ENCODE data around the gene MAP4K5.

Gene MAP4K5

DNA sequence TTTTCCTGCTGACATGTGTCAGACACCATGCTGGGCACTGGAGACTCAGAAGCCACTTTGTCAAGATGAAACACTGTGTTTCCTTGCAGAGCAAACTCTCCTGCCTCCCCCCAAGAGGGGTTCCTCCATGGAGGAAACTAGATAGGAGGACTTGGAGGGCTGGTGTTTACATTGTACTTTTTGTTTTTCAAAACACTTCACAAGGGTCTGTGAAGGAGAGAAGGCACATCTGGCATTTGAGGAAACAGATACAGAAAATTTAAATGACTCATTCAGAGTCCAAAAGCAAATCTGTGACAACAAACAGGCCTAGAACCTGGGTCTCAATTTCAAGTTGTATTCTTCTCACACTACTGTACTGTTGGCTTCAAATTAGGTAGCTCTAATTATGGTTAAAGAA lies 128.9 kb downstream of the MAP4K5 start:
- peaks cover 11% of the 10 kb centered on the region for H3K9me3 Mint-ChIP-seq
- no peak for DNase-seq (ENCODE audit: low spot score in 2 of 2)
- H3K4me3 Mint-ChIP-seq = no peak overlapping the region
- H3K36me3 Mint-ChIP-seq (ENCODE audit: insufficient read depth) = no peaks in the 10 kb centered on the region
- no peak overlapping the region for H3K27ac Mint-ChIP-seq (ENCODE audit: low read depth)
- no peak for ATAC-seq (replicated peaks; ENCODE audit: extremely low read depth, poor library complexity, severe bottlenecking)
- no peaks in the 10 kb centered on the region for H3K27me3 Mint-ChIP-seq
- peaks cover 7% of the 10 kb centered on the region for H3K4me1 Mint-ChIP-seq

DNA sequence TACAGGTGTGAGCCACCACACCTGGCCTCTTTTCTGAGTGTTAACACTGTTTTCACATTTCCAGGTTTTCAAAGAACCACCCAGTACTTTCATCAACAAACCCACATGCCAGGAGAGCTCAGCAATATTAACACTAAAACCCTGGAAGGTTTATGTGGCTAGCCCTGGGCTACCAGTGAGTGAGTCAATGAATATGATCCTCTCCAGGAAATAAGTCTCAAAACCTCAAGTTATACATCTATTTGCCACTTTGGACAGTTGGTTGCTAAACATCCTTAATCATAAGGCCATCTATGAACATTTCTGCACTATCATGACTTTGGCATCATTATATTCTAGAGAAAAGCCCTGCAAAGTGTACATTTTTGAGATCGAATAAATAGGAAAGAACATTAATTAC lies 129.4 kb downstream of the MAP4K5 start:
- Mint-ChIP-seq H3K9me3 (peaks cover 11% of the 10 kb centered on the region), H3K4me3 (no peak overlapping the region), H3K27me3 (no peaks in the 10 kb centered on the region), H3K27ac (ENCODE audit: low read depth) (no peak overlapping the region), H3K4me1 (peaks cover 7% of the 10 kb centered on the region), H3K36me3 (ENCODE audit: insufficient read depth) (peaks cover 2% of the 10 kb centered on the region)
- DNase-seq (ENCODE audit: low spot score in 2 of 2) (no peak), ATAC-seq (replicated peaks; ENCODE audit: extremely low read depth, poor library complexity, severe bottlenecking) (no peak)

DNA sequence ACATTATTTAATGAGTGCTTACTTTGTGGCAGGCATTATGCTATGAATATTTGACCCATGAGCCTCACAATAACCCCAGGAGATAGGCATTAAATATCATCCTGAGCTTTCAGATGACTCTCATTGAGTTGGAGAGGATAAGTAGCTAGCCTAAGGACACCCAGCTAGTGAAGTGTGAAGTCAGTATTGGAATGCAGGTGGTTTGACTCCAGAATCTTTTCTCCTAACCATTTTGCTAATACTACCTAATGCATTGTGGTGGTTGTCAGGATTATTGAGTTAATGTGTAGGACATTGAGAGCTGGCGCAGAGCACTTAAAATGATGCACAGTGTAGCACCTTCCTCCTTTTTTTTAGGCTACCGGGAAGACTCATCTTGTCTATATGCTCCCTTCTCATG lies 131.9 kb downstream of the MAP4K5 start:
- DNase-seq (ENCODE audit: low spot score in 2 of 2) (no peak), ATAC-seq (replicated peaks; ENCODE audit: extremely low read depth, poor library complexity, severe bottlenecking) (no peak)
- H3K4me1 Mint-ChIP-seq = peaks cover 5% of the 10 kb centered on the region
- H3K27ac Mint-ChIP-seq (ENCODE audit: low read depth) = no peak overlapping the region
- peaks cover 4% of the 10 kb centered on the region for H3K36me3 Mint-ChIP-seq (ENCODE audit: insufficient read depth)
- no peak overlapping the region for H3K4me3 Mint-ChIP-seq
- H3K27me3 Mint-ChIP-seq = no peaks in the 10 kb centered on the region
- peaks cover 1% of the 10 kb centered on the region for H3K9me3 Mint-ChIP-seq

DNA sequence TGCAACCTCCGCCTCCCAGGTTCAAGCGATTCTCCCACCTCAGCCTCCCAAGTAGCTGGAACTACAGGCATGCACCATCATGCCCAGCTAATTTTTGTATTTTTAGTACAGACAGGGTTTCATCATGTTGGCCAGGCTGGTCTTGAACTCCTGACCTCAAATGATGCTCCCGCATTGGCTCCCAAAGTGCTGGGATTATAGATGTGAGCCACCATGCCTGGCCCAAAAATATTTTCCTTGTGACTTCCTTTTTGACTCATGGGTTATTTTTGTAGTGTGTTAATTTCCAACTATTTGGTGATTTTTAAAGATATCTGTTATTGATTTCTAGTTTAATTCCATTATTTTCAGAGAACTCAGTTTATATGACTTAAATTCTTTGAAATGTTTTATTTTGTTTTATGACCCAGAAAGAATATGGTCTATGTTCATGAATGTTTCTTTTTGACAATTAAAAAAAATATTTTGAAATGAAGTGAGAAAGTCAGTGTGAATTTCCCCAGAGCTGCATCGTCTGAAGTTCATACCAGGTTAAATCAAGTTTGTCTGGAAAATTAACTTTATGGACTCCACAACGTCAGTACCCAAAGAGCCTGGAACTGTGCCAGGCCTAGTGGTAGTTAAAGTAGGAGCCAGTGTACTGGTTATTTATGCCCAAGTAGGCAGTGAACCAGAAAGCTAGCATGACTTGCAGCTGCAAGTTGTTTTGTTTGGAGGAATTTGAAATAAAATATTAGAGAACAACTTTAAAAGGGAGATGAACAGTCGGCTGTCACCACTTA lies 132.9 kb downstream of the MAP4K5 start:
- no peak overlapping the region for H3K4me3 Mint-ChIP-seq
- H3K27ac Mint-ChIP-seq (ENCODE audit: low read depth) = peak overlapping the region; percentile 35
- no peak for DNase-seq (ENCODE audit: low spot score in 2 of 2)
- ATAC-seq (replicated peaks; ENCODE audit: extremely low read depth, poor library complexity, severe bottlenecking) = no peak
- no peaks in the 10 kb centered on the region for H3K27me3 Mint-ChIP-seq
- H3K36me3 Mint-ChIP-seq (ENCODE audit: insufficient read depth) = peaks cover 4% of the 10 kb centered on the region
- peaks cover 5% of the 10 kb centered on the region for H3K4me1 Mint-ChIP-seq
- no peaks in the 10 kb centered on the region for H3K9me3 Mint-ChIP-seq

DNA sequence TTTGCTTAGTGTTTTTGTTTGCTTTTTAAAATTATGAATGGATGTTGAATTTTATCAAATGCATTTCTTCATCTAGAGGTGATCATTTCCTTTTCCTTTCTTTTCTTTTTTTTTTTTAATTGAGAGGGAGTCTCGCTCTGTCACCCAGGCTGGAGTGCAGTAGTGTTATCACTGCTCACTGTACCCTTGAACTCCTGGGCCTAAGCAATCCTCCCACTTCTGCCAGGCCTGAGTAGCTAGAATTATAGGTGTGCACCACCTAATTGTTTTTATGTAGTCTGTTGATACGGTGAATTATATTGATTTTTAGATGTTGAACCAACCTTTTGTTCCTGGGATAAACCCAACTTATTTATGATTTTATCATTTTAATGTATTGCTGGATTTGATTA lies 134.2 kb downstream of the MAP4K5 start:
- H3K27me3 Mint-ChIP-seq = no peaks in the 10 kb centered on the region
- no peaks in the 10 kb centered on the region for H3K9me3 Mint-ChIP-seq
- peak overlapping the region; percentile 87 for H3K4me3 Mint-ChIP-seq
- H3K4me1 Mint-ChIP-seq = peaks cover 5% of the 10 kb centered on the region
- no peak overlapping the region for H3K27ac Mint-ChIP-seq (ENCODE audit: low read depth)
- DNase-seq (ENCODE audit: low spot score in 2 of 2) (no peak), ATAC-seq (replicated peaks; ENCODE audit: extremely low read depth, poor library complexity, severe bottlenecking) (no peak)
- peaks cover 4% of the 10 kb centered on the region for H3K36me3 Mint-ChIP-seq (ENCODE audit: insufficient read depth)

DNA sequence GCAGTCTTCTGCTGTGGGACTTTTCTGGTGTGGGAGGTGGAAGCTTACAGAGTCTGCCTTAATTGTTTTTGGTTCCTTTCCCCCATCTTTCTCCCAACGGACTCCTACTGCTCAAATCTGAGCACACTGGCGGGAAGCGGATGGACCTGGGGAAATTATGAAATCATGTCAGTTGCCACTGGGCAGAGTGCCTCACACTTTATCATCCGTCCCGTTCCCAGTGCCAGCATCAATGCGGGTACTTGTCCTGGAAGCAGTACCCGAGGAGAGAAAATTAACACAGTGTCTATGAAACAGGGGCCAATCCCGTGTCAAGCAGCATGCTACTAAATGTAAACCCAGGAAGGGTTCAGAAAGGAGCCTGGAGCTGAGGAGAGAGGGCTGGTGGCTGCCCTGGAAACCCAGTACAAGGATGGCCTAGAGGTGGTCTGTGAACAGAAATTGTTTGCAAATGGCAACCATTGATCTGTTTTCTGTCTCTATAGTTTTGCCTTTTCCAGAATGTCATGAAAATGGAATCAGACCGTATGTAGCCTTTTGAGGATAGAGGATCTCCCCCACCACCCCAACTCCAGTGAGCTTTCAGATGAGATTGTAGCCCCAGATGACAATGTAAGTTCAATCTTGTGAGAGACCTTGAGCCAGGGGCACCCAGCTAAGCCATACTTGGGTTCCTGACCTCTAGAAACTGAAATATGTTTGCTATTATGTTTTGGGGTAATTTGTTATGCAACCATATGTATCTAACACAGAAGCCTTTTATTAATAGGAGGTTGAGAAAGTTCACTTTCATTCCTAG lies 134.8 kb downstream of the MAP4K5 start:
- Mint-ChIP-seq H3K4me3 (peak overlapping the region; percentile 87), H3K4me1 (peaks cover 5% of the 10 kb centered on the region), H3K9me3 (no peaks in the 10 kb centered on the region), H3K36me3 (ENCODE audit: insufficient read depth) (peaks cover 4% of the 10 kb centered on the region), H3K27me3 (no peaks in the 10 kb centered on the region), H3K27ac (ENCODE audit: low read depth) (no peak overlapping the region)
- no peak for ATAC-seq (replicated peaks; ENCODE audit: extremely low read depth, poor library complexity, severe bottlenecking)
- DNase-seq (ENCODE audit: low spot score in 2 of 2) = no peak

DNA sequence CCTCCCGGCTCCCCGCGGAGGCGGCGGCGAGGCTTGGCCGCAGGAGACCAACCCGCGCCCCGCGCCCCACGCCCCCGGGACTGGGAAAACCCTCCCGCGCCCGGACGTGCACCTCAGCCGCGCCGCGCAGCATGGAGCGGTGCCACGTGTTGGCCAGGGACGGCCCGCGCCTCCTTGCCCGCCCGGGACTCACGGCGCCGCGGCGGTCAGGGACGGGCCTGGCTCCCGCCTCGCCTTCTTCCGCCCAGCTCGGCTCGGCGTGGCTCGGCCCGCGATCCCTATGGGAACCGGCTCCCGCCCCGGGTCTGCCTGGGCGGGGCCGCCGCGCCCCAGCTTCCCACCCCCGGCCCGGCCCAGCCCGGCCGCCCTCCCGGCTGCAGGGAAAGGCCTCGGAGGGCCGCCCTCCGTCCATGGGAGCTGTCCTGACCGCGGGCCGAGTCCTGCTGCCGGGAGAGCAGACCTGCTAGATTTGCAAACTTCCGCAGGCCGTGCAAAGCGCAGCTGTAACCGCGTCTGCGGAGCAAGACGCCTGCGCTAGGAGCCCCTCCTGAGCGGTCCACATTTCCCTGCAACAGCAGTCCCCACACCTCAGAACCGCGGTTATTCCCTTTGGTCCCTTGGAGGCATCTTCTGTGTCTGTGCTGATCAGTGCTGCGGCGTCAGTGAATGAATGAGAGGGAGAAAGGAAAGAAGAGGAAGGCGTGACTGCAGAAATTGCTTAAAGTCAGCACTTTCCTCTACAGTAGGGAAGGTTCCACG lies 135.6 kb downstream of the MAP4K5 start, which contains the start of gene CDKL1:
CDKL1 (minus strand) TSS at position 251 of the 759 bp plus-strand sequence. CDS start 1,013 bp downstream, outside the sequence.
- Mint-ChIP-seq H3K36me3 (ENCODE audit: insufficient read depth) (peaks cover 4% of the 10 kb centered on the region), H3K4me1 (peaks cover 5% of the 10 kb centered on the region), H3K4me3 (peak within 1 kb of the TSS; percentile 87), H3K9me3 (no peaks in the 10 kb centered on the region), H3K27me3 (no peaks in the 10 kb centered on the region), H3K27ac (ENCODE audit: low read depth) (no peak within 1 kb of the TSS)
- ATAC-seq (replicated peaks; ENCODE audit: extremely low read depth, poor library complexity, severe bottlenecking) (peak; percentile 66), DNase-seq (ENCODE audit: low spot score in 2 of 2) (no peak)

DNA sequence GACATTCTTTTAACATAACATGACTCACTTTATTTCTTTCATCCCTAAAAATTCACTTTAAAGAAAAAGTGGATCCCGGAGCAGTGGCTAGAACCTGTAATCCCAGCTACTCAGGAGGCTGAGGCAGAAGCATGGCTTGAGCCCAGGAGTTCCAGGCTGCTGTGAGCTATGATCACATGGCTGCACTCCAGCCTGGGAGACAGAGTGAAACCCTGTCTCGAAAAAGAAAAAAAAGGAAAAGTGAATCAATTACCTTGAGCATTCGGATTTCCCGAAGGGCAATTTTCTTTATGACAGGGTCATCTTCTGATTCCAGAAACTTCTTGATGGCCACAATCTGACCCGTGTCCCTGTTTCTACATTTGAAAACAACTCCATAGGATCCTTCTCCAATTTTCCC lies 136.9 kb downstream of the MAP4K5 start:
- ATAC-seq (replicated peaks; ENCODE audit: extremely low read depth, poor library complexity, severe bottlenecking) (no peak), DNase-seq (ENCODE audit: low spot score in 2 of 2) (no peak)
- H3K4me1 Mint-ChIP-seq = peaks cover 5% of the 10 kb centered on the region
- peaks cover 4% of the 10 kb centered on the region for H3K36me3 Mint-ChIP-seq (ENCODE audit: insufficient read depth)
- H3K27ac Mint-ChIP-seq (ENCODE audit: low read depth) = no peak overlapping the region
- no peaks in the 10 kb centered on the region for H3K27me3 Mint-ChIP-seq
- H3K4me3 Mint-ChIP-seq = peak overlapping the region; percentile 87
- H3K9me3 Mint-ChIP-seq = no peaks in the 10 kb centered on the region

DNA sequence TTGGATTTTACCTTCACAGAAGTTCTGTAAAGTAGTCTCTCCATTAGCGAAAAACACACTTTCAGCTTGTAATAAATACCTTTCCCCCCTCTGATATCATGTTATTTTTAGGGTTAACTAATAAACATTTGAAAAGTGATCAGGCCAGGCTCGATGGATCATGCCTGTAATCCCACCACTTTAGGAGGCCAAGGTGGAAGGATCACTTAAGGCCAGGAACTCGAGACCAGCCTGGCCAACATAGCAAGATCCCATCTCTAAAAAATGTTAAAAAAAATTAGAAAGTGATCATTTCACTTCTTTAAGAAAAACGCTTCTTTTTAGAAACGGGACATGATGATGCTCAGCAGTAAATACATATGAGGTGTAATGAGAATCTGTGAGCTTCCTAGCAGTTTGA lies 137.7 kb downstream of the MAP4K5 start:
- Mint-ChIP-seq H3K9me3 (no peaks in the 10 kb centered on the region), H3K27me3 (no peaks in the 10 kb centered on the region), H3K4me3 (no peak overlapping the region), H3K36me3 (ENCODE audit: insufficient read depth) (peaks cover 4% of the 10 kb centered on the region), H3K27ac (ENCODE audit: low read depth) (no peak overlapping the region), H3K4me1 (peaks cover 5% of the 10 kb centered on the region)
- DNase-seq (ENCODE audit: low spot score in 2 of 2) (no peak), ATAC-seq (replicated peaks; ENCODE audit: extremely low read depth, poor library complexity, severe bottlenecking) (no peak)

DNA sequence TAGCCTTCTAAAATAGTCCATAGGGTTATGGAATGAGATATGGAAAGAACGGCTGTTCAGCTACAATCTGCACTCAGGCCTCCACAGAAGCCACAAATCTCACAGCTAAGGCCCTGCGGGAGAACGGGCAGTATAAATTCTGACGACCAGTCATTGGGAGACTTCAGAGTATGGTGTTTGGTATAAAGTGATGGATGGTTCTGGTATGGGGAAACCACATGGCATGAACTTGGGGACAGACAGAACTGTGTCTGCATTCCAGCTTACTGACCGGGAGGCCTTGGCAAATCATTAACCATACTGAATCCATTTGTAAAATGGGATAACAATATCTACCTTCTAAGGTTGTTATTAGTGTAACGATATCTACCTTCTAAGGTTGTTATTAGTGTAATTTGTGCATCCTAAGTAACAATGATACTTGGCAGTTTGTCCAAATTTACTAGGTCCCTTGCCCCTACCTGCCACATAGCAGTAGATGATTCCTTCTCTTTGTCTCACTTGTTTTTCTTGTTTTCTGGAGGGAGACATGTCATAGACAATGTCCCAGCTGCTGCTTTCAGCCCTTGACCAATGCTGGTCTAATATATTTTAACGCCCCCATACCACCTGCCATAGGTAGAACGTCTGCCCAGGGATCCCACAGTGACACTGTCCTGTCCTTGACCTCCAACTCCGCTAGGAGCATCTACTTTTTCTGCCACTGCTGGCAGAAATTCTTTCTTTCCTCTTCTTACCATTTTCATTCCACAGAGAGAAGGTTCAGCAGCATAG lies 142.5 kb downstream of the MAP4K5 start:
- Mint-ChIP-seq H3K9me3 (no peaks in the 10 kb centered on the region), H3K4me1 (no peaks in the 10 kb centered on the region), H3K27me3 (no peaks in the 10 kb centered on the region), H3K4me3 (no peak overlapping the region), H3K36me3 (ENCODE audit: insufficient read depth) (no peaks in the 10 kb centered on the region), H3K27ac (ENCODE audit: low read depth) (no peak overlapping the region)
- no peak for ATAC-seq (replicated peaks; ENCODE audit: extremely low read depth, poor library complexity, severe bottlenecking)
- DNase-seq (ENCODE audit: low spot score in 2 of 2) = no peak

DNA sequence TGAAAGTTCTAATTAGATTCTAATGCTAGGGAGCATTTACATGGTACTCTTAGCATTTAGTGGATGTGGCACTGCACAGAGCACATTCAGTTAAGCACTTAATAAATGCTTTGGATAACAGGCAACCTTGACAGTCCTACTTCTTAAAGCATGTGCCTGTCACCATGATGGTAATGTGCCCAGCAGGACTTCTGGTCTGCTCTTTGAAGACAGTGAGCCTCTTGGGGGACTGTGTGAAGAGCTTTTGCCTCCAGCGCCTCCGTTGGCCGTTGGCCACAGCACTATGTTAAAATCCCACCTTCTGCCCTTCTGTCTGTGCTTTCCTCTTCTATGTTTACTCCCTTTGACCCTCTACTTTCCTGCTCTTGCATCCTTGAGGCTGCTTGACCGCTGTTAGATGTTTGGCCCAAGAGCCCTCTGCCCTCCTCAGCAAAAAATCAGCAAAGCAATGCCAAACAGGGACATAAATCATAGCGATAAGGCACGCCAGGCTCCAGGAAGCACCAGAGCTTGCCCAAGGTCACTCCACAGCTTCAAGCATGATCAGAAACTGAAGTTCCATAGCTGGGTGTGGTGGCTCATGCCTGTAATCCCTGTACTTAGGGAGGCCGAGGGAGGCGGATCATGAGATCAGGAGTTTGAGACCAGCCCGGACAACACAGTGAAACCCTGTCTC lies 144.0 kb downstream of the MAP4K5 start:
- Mint-ChIP-seq H3K9me3 (no peaks in the 10 kb centered on the region), H3K27ac (ENCODE audit: low read depth) (no peak overlapping the region), H3K36me3 (ENCODE audit: insufficient read depth) (no peaks in the 10 kb centered on the region), H3K4me3 (no peak overlapping the region), H3K4me1 (no peaks in the 10 kb centered on the region), H3K27me3 (no peaks in the 10 kb centered on the region)
- no peak for ATAC-seq (replicated peaks; ENCODE audit: extremely low read depth, poor library complexity, severe bottlenecking)
- DNase-seq (ENCODE audit: low spot score in 2 of 2) = no peak
